Measurements from ENCODE around the gene CCL16. TPM values are rescaled to one million over a fixed set of nuclear protein-coding genes. Genes with fewer than 3 reads are reported as not detected.
"Not testable (repeated sequence)": the region's sequence is repeated elsewhere in the genome, so short reads cannot be mapped to it uniquely, and the experiment has no call there.

CCL16 gene
- not detected for total RNA-seq
- long read RNA-seq = 0 reads

- no peak for DNase-seq (ENCODE audit: low spot score)
- intact Hi-C loops (cut with DNase I) = no loop called here
Observed at GRCh38 chr17:35981246-35981645, at the start of gene CCL16. Gene CCL16 (minus strand): TSS chr17:35981497. CDS start chr17:35981420, 77 bp downstream.

GRCh38 chr17:36030956-36031355 is 49.7 kb upstream of the CCL16 start:
- intact Hi-C loops (cut with DNase I) = no loop called here
- DNase-seq (ENCODE audit: low spot score) = no peak

GRCh38 chr17:36027761-36028160 is 46.5 kb upstream of the CCL16 start:
- intact Hi-C loops (cut with DNase I) = no loop called here
- no peak for DNase-seq (ENCODE audit: low spot score)

GRCh38 chr17:36024106-36024869 is 43.0 kb upstream of the CCL16 start:
- no peak for DNase-seq (ENCODE audit: low spot score)

GRCh38 chr17:36019423-36019822 is 38.1 kb upstream of the CCL16 start:
- intact Hi-C loops (cut with DNase I) = no loop called here
- no peak for DNase-seq (ENCODE audit: low spot score)

More at GRCh38 chr17:36024106-36024869, 43.0 kb upstream of the CCL16 start:
- intact Hi-C loops (cut with DNase I) = no loop called here

- DNase-seq (ENCODE audit: low spot score) = no peak
- intact Hi-C loops (cut with DNase I) = no loop called here
Observed at GRCh38 chr17:36017799-36018198, 36.5 kb upstream of the CCL16 start, which contains the start of gene CCL23. Gene CCL23 (minus strand): TSS chr17:36017972. CDS start chr17:36017897, 75 bp downstream.

- DNase-seq (ENCODE audit: low spot score) = no peak
- intact Hi-C loops (cut with DNase I) = no loop called here
Observed at GRCh38 chr17:36016555-36016954, 35.3 kb upstream of the CCL16 start.

- DNase-seq (ENCODE audit: low spot score); intact Hi-C loops (cut with DNase I): not testable (repeated sequence)
Observed at GRCh38 chr17:36015895-36016294, 34.6 kb upstream of the CCL16 start.

GRCh38 chr17:36014946-36015345 is 33.6 kb upstream of the CCL16 start:
- DNase-seq (ENCODE audit: low spot score) = no peak
- intact Hi-C loops (cut with DNase I) = no loop called here

GRCh38 chr17:36011201-36011600 is 29.9 kb upstream of the CCL16 start:
- intact Hi-C loops (cut with DNase I) = no loop called here

GRCh38 chr17:36008998-36009665 is 27.8 kb upstream of the CCL16 start:
- intact Hi-C loops (cut with DNase I) = no loop called here
- DNase-seq (ENCODE audit: low spot score) = no peak

More at GRCh38 chr17:36011201-36011600, 29.9 kb upstream of the CCL16 start:
- DNase-seq (ENCODE audit: low spot score) = no peak

- intact Hi-C loops (cut with DNase I) = no loop called here
- DNase-seq (ENCODE audit: low spot score) = no peak
Observed at GRCh38 chr17:36004594-36005108, 23.4 kb upstream of the CCL16 start.

- DNase-seq (ENCODE audit: low spot score) = no peak
- intact Hi-C loops (cut with DNase I) = no loop called here
Observed at GRCh38 chr17:36002631-36003030, 21.3 kb upstream of the CCL16 start.

GRCh38 chr17:36001862-36002603 is 20.7 kb upstream of the CCL16 start:
- DNase-seq (ENCODE audit: low spot score) = no peak
- intact Hi-C loops (cut with DNase I) = no loop called here

GRCh38 chr17:36001110-36001771 is 19.9 kb upstream of the CCL16 start, which contains the start of gene CCL15:
Gene CCL15 (minus strand): TSS chr17:36001553. CDS start chr17:36001492, 61 bp downstream.
- intact Hi-C loops (cut with DNase I) = no loop called here

GRCh38 chr17:36000732-36001109 is 19.4 kb upstream of the CCL16 start:
- intact Hi-C loops (cut with DNase I) = no loop called here

More at GRCh38 chr17:36001110-36001771, 19.9 kb upstream of the CCL16 start, which contains the start of gene CCL15:
- no peak for DNase-seq (ENCODE audit: low spot score)

GRCh38 chr17:35998756-35999155 is 17.5 kb upstream of the CCL16 start:
- DNase-seq (ENCODE audit: low spot score) = no peak
- intact Hi-C loops (cut with DNase I) = no loop called here

More at GRCh38 chr17:36000732-36001109, 19.4 kb upstream of the CCL16 start:
- DNase-seq (ENCODE audit: low spot score) = no peak

GRCh38 chr17:35998018-35998545 is 16.8 kb upstream of the CCL16 start:
- DNase-seq (ENCODE audit: low spot score) = no peak
- intact Hi-C loops (cut with DNase I) = no loop called here

GRCh38 chr17:35995346-35995745 is 14.0 kb upstream of the CCL16 start:
- intact Hi-C loops (cut with DNase I); DNase-seq (ENCODE audit: low spot score): not testable (repeated sequence)

Data from cardiac septum (tissue), 1 donor.